Tibial nerve (tissue), 4 donors: ENCODE measurements around the gene CD93.

Experiments used
- CTCF ChIP-seq, 5 experiments: fragments of 200-600 bp in 3 of 5; fragments of 450-650 bp in 2 of 5; sonication (generic) in 3 of 5; IDR thresholded peaks; one replicate each; pipeline ENCODE4 v1.5.1; 2016 to 2019; ENCODE audit warnings: antibody characterized with exemption in 5 of 5, mild to moderate bottlenecking in 3 of 5, moderate library complexity in 2 of 5
- EP300 ChIP-seq, 2 donors: sonication (generic); formaldehyde crosslinking; IDR thresholded peaks; one replicate each; pipeline ENCODE4 v1.6.1; 2017; ENCODE audit warnings: antibody characterized with exemption in 2 of 2, mild to moderate bottlenecking in 1 of 2
- POLR2A ChIP-seq, 2 donors: fragments of 450-650 bp; IDR thresholded peaks; one replicate each; pipeline ENCODE4 v1.6.1; 2017; ENCODE audit warnings: antibody characterized with exemption in 2 of 2, mild to moderate bottlenecking in 2 of 2, moderate library complexity in 2 of 2

- TF ChIP-seq EP300 (IDR thresholded peaks at IDR 0.05) = no peak
- TF ChIP-seq CTCF (IDR thresholded peaks at IDR 0.05) = no peak
- TF ChIP-seq POLR2A (IDR thresholded peaks at IDR 0.05) = no peak
Observed at GRCh38 chr20:23063168-23063567, 23.0 kb downstream of the CD93 start.
